Measurements from ENCODE around the gene RUNX2.

DNA sequence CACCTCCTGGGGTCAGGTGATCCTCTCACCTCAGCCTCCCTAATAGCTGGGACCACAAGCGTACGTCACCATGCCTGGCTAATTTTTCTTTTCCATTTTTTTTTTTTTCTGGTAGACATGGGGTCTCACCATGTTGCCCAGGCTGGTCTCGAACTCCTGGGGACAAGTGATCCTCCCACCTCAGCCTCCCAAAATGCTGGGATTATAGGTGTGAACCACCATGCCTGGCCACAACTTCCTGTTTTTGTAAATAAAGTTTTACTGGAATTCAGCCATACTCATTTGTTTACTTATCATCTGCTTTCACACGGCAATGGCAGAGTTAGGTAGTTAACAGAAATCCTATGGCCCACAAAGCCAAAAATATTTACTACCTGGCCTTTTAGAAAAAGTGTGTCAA is 7.8 kb upstream of the RUNX2 start:
- TF ChIP-seq, protein P1, sequence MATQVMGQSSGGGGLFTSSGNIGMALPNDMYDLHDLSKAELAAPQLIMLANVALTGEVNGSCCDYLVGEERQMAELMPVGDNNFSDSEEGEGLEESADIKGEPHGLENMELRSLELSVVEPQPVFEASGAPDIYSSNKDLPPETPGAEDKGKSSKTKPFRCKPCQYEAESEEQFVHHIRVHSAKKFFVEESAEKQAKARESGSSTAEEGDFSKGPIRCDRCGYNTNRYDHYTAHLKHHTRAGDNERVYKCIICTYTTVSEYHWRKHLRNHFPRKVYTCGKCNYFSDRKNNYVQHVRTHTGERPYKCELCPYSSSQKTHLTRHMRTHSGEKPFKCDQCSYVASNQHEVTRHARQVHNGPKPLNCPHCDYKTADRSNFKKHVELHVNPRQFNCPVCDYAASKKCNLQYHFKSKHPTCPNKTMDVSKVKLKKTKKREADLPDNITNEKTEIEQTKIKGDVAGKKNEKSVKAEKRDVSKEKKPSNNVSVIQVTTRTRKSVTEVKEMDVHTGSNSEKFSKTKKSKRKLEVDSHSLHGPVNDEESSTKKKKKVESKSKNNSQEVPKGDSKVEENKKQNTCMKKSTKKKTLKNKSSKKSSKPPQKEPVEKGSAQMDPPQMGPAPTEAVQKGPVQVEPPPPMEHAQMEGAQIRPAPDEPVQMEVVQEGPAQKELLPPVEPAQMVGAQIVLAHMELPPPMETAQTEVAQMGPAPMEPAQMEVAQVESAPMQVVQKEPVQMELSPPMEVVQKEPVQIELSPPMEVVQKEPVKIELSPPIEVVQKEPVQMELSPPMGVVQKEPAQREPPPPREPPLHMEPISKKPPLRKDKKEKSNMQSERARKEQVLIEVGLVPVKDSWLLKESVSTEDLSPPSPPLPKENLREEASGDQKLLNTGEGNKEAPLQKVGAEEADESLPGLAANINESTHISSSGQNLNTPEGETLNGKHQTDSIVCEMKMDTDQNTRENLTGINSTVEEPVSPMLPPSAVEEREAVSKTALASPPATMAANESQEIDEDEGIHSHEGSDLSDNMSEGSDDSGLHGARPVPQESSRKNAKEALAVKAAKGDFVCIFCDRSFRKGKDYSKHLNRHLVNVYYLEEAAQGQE (IDR thresholded peaks at IDR 0.05; ENCODE audit: low read depth) = no peak
- no peak for TF ChIP-seq RAD21 (IDR thresholded peaks at IDR 0.05; ENCODE audit: low read depth)
- TF ChIP-seq EP300 (IDR thresholded peaks at IDR 0.05; ENCODE audit: borderline replicate concordance) = no peak
- TF ChIP-seq TAF1 (IDR thresholded peaks at IDR 0.05; ENCODE audit: low read depth) = no peak
